ENCODE measurements around the gene ARHGEF38.

Gene ARHGEF38

GRCh38 chr4:105619188-105619931, 66.9 kb downstream of the ARHGEF38 start:
- DNase-seq: no peak

- DNase-seq: no peak
Observed at GRCh38 chr4:105620640-105621323, 68.4 kb downstream of the ARHGEF38 start.

GRCh38 chr4:105622269-105622668, 69.8 kb downstream of the ARHGEF38 start:
- no peak for DNase-seq

GRCh38 chr4:105623099-105623498, 70.7 kb downstream of the ARHGEF38 start:
- no peak for DNase-seq

- DNase-seq: no peak
Observed at GRCh38 chr4:105624530-105624929, 72.1 kb downstream of the ARHGEF38 start.

- no peak for DNase-seq
Observed at GRCh38 chr4:105625214-105625613, 72.8 kb downstream of the ARHGEF38 start.

- no peak for DNase-seq
Observed at GRCh38 chr4:105626846-105627245, 74.4 kb downstream of the ARHGEF38 start.

- DNase-seq: no peak
Observed at GRCh38 chr4:105627620-105628019, 75.2 kb downstream of the ARHGEF38 start.

- DNase-seq: no peak
Observed at GRCh38 chr4:105630670-105631655, 78.5 kb downstream of the ARHGEF38 start.

- no peak for DNase-seq
Observed at GRCh38 chr4:105631818-105632400, 79.5 kb downstream of the ARHGEF38 start.

- DNase-seq: no peak
Observed at GRCh38 chr4:105632599-105632998, 80.2 kb downstream of the ARHGEF38 start.

- DNase-seq: no peak
Observed at GRCh38 chr4:105633241-105633640, 80.8 kb downstream of the ARHGEF38 start.

GRCh38 chr4:105634402-105635080, 82.1 kb downstream of the ARHGEF38 start:
- DNase-seq: no peak

- no peak for DNase-seq
Observed at GRCh38 chr4:105637408-105638176, 85.2 kb downstream of the ARHGEF38 start.

- DNase-seq: no peak
Observed at GRCh38 chr4:105641845-105642244, 89.4 kb downstream of the ARHGEF38 start.

- DNase-seq: no peak
Observed at GRCh38 chr4:105644257-105644656, 91.8 kb downstream of the ARHGEF38 start.

GRCh38 chr4:105645440-105645839, 93.0 kb downstream of the ARHGEF38 start:
- DNase-seq: no peak

- DNase-seq: no peak
Observed at GRCh38 chr4:105650190-105650589, 97.8 kb downstream of the ARHGEF38 start.

GRCh38 chr4:105651884-105652283, 99.5 kb downstream of the ARHGEF38 start:
- no peak for DNase-seq

GRCh38 chr4:105652286-105652888, 100.0 kb downstream of the ARHGEF38 start:
- DNase-seq: no peak

Data from activated naive CD4-positive, alpha-beta T cell (primary cell).